ENCODE measurements around the gene HNRNPM. TPM values are rescaled to one million over a fixed set of nuclear protein-coding genes. Genes with fewer than 3 reads are reported as not detected.
"Not testable (repeated sequence)": the region's sequence is repeated elsewhere in the genome, so short reads cannot be mapped to it uniquely, and the experiment has no call there.

Gene HNRNPM
- total RNA-seq, 1 donor, result 174 TPM

DNA sequence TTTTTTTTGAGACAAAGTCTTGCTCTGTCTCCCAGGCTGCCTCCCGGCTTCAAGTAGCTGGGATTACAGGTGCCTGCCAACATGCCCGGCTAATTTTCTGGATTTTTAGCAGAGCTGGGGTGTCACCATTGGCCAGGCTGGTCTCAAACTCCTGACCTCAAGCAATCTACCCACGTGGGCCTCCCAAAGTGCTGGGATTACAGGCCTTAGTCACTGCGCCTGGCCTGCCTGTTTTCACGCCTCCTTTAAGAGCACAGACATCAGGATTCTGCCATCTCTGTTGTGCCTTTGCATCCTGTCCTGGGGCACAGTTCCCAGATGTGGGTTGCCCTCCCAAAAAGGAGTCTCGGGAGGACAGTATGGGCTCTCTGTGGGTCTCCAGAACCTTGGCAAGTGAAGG lies 60.1 kb downstream of the HNRNPM start:
- no peak for DNase-seq (ENCODE audit: low read depth in 2 of 3, low spot score in 2 of 3)

DNA sequence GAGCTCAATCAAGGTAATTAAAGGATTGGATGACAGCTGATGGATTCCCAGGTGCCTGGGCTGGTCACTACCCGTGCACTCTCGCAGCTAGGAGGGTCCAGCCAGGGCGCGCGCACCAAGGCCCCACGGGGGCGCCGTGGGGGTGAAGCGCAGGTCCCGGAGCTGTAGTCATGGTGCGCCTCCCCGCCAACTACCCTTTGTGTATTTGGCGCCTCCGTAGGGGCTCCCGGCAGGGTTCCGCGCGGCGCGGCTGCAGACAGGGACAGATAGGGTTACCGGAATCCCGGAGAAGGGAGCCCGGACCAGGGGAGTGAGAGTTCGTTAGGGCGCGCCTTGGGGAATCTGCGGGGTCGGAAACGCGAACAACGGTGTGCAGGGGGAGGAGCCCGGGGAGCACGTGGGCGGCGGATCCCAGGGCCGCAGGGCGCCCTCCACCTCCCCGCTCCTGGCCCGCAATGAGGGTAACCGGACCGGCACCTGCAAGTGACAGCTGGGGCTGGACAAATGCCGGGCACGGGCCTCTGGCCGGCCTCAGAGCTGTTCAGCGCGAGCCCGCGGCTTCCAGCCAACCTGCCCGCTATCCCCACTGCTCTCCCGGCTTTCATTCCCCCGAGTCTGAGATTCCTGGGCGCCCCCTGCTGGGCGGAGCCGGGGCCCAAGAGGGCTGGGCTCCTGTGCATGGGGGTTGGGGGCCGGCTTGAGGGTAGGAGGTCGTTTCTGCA lies 61.1 kb downstream of the HNRNPM start:
- peak in 2 of 3 donors; percentile 50 to 72 for DNase-seq (ENCODE audit: low read depth in 2 of 3, low spot score in 2 of 3)

DNA sequence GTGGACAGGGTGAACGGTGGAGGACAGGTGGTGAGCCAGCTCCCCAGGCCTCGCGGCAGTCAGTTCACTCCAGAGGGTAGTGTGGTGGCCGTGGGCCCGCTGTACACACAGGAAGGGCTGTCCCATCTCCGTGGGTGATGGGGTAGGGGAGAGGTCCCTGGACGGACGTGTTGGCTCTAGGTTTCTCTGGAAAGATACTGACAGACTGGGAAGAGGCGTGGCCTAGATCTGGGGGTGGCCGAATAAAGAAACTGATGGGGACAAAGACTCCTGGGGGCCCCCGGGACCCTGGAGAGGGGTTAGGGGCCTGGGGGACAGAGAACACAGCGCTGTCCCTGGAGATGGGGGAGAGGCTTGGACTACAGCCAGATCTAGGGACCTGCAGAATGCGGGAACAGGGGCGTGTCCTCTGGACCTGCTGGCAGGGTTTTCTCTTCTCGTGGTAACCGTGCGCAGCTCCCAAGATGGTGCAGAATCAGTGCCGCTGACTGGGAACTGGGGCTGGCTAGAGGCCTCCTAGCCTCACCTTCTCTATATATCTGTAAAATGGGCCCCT lies 61.7 kb downstream of the HNRNPM start:
- DNase-seq (ENCODE audit: low read depth in 2 of 3, low spot score in 2 of 3), result no peak

DNA sequence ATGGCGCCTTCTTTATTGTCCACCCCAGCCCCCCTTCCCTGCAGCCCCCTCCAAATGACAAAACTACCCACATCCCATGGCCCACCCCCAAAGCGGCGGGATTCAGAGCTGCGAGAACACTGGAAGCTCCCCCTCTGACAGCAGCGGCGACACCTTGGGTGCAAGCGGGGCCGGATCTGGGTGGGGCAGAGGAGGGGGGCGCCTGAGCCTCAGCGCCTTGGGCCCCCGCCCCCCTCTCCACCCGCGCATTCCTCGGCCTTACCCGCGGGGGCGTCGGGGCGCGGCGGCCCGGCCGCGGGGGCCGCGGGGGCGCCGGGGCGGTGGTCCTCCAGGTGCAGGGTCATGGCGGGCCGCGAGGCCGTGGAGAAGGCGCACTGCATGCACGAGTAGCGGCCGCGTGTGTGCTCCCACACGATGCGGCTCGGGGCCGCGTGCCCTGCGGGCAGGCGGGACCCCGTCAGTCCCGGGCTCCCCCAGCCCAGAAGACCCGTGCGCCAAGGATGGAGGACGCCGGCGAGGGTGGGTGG lies 65.9 kb downstream of the HNRNPM start:
- DNase-seq (ENCODE audit: low read depth in 2 of 3, low spot score in 2 of 3), result no peak

DNA sequence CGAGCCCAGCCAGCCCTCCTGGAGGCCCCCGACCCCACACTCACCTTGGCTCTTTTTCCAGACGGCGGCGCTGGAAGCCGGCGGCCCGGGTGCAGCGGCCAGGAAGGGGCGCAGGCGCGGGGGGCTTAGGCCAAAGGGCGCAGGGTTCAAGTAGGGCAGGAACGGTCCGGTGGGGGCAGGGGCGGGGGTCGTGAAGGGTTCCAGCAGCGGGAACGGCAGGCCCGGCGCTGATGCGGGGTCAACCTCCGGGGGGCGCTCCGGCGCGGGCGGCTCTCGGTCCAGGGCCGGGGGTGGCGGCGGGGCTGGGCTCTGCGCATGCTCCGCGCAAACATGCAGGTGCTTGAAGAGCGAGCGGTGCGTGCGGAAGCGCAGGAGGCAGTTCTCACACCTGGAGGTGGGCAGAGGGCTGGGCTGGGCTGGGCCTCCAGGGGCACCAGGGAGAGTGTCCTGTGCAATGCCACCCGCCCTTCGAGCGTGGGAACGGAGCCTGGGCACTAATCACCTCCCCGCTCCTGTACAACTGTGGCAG lies 66.9 kb downstream of the HNRNPM start:
- no peak for DNase-seq (ENCODE audit: low read depth in 2 of 3, low spot score in 2 of 3)

DNA sequence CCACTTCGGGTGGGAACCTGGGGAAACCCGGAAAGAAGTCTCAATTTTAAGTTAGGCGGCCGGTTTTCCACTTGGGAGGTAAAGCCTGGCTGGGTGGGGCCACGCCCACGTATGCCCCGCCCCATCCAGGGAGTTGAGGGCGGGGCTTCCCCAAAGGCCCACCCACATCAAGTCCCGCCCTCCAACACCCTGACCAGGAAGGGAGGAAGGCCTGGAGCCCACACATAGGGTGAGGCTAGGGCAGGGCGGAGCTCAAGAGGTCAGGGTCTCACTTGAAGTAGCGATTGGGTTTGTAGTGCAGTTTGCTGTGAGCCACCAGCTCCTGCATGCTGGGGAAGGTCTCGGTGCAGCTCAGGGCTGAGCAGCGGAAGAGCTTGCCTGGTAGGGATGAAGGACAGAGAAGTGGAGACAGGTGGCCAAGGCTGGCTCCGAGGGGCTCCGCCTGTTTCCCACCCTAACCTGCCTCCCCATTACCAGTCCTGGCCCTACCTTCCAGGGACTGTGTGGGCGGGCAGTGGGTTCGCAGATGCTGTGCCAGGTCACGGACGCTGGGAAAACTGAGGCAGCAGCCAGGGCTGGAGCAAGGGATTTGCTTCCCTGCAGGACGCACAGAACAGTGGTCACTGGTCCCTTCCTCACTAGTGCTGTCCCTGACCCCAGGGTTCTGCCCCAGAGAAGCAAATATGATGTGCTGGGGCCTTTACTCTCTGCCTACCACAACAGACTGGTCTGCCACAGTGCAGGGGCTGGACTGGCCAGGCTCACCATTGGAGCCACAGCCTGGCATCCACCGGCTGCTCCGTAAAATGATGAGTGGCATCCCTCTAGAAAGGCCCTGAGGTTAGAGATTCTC lies 67.6 kb downstream of the HNRNPM start:
- no peak for DNase-seq (ENCODE audit: low read depth in 2 of 3, low spot score in 2 of 3)

DNA sequence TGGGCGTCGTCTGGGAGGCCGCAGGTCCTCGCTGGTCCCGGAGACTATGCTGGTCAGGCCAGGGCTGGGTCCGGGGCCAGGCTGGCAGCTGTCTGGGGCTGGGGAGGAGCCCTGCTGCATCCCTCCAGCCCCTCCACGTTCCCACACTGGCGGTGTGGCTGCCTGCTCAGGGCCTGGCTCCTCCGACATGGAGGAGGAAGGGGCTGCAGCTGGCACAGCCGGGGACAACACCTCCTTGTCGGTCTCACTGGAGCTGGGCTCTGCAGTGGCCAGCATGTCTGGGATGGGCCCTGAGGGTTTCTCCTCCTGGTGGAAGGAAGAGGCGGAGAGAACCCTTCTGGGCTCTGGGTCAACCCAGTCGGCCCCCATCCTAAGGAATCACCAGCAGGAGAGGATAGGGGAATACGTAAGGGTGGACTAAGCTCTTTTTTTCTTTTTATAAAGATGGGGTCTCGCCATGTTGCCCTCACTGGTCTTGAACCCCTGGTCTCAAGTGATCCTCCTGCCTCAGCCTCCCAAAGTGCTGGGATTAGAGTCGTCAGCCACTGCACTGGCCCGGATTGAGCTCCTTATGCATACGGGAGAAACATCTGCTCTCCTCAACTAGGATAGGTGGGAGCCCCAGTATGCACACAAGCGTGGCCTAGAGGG lies 68.4 kb downstream of the HNRNPM start:
- no peak for DNase-seq (ENCODE audit: low read depth in 2 of 3, low spot score in 2 of 3)

DNA sequence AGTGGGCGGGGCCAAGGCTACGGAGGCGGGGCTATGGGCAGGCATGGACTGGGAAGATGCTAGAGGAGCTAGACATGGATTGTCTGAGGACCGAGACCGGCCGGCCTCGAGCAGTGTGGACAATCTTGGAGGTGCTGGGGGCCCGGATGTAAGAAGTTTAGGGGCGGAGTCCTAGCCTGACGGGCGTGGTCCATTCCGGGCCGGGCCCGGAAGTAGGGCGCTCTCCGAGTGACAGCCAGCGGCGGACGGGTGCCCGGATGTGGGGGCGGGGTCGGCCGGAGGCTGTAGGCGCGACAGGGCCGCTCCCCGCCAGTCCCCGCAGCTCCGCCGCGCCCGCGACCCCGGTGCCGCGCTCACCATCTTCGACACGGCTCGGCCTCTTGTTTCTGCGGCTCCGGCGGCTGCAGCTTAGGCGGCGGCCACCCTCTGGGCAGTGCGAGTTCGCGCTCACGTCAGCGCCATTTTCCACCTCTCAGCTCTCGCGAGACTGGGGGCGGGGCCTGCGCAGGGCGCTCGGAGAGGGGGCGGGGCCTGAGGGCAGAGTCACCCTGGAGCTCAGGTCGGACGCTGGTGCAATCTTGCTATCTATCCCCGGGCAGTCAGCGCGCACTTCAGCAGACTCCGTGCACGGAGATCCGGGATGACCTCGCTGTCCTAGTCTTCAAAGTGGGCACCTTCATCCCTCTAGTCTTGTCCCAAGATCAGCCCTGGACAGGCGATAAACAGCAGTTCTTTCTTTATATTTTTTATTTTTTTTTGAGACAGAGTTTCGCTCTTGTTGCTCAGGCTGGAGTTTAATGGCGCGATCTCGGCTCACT lies 69.1 kb downstream of the HNRNPM start, which contains the start of gene ZNF414:
Gene ZNF414 (minus strand): TSS at position 481 of the 818 bp plus-strand sequence. CDS start 121 bp downstream, at position 360.
- peak; percentile 94 to 99 (median 95) for DNase-seq (ENCODE audit: low read depth in 2 of 3, low spot score in 2 of 3)

DNA sequence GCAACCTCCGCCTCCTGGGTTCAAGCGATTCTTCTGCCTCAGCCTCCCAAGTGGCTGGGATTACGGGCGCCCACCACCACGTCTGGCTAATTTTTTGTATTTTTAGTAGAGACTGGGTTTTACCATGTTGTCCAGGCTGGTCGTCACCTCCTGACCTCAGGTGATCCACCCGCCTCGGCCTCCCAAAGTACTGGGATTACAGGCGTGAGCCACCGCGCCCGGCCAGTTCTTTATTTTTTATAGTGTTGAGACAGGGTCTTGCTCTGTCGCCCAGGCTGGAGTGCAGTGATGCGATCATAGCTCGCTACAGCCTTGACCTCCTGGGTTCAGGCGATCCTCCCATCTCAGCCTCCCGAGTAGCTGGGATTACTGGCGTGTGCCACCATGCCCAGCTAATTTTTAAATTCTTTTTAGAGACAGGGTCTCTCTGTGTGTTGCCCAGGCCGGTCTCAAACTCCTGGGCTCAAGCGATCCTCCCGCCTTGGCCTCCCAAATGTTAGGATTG lies 69.8 kb downstream of the HNRNPM start:
- not testable (repeated sequence) for DNase-seq (ENCODE audit: low read depth in 2 of 3, low spot score in 2 of 3)

DNA sequence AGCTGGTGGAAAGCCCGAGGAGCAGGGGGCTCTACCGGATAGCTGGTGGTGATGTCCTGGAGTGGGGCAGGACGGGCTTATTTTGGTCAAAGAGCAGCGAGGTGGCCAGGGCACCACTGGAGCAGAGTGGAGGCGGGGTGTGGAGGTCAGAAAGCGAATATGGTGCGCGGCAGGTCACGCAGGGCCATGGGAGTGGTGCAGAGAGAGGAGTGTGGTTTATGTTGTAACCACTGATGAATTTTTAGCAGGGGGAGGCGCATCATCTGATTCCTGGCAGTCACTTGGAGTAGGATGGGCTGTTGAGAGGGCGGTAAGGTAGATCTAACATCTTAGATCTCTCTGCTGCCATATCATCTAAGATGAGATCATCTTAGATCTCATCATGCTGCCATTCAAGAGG lies 70.5 kb downstream of the HNRNPM start:
- peak in 1 of 3 donors; percentile 33 for DNase-seq (ENCODE audit: low read depth in 2 of 3, low spot score in 2 of 3)

DNA sequence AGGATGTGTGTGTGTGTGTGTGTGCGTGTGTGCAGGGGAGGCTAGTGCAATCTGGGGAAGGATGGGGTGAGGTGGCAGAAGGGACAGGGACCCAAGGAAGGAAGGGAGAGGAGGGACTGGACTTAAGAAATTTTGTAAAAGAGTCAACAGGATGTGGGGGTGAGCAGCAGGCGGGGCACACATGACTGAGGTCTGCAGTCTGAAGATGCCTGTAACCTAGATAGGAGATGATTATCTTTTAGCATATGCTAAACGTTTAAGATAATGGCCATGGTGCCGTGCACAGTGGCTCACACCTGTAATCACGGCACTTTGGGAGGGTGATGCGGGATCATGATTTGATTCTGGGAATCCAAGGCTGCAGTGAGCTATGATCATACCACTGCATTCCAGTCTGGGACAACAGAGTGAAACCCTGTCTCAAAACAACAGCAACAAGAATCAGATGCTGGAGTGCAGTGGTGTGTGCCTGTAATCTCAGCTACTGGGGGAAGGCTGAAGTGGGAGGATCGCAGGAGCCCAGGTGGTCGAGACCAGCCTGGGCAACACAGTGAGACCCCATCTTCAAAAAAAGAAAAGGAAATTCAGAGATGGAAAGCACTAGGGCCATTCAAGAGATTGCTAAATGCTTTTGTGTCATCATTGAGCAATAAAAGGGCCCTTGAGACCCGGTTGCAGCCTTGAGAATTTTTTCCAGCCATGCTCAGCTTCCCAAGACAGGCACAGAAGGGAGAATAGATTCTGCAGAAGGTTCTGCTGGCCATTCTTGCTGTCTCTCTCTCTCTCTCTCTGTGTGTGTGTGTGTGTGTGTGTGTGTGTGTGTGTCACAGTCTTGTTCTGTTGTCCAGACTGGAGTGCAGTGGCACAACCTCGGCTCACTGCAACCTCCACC lies 73.0 kb downstream of the HNRNPM start:
- DNase-seq (ENCODE audit: low read depth in 2 of 3, low spot score in 2 of 3), result peak; percentile 25 to 43 (median 39)

DNA sequence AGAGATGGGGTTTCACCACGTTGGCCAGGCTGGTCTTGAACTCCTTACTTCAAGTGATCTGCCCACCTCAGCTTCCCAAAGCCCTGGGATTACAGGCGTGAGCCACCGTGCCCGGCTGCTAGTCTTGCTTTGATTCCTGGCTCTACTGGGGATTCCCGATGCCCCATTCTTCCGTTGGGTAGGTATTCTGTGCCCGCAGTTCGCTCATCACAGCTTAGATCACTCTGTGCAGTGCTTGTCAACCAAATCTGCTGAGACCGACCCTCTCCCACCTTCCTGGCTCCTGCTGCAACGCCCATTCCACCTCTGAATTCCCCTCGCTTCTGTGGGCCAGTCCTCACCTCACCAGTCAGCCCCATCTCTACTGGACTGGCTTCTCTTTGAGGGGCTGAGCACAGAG lies 73.8 kb downstream of the HNRNPM start:
- DNase-seq (ENCODE audit: low read depth in 2 of 3, low spot score in 2 of 3), result no peak

DNA sequence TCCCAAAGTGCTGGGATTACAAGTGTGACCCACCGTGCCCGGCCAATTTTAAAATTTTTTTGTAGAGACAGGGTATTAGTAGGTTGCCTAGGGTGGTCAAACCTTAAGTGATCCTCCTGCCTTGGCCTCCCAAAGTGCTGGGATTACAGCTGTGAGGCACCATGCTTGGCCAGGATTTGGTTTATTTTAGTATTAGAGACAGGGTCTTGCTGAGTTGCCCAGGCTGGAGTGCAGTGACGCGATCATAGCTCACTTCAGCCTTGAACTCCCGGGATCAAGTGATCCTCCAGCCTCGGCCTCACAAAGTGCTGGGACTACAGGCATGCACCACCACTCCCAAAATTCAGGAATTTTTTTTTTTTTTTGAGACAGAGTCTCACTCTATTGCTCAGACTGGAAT lies 74.6 kb downstream of the HNRNPM start:
- DNase-seq (ENCODE audit: low read depth in 2 of 3, low spot score in 2 of 3), result no peak

DNA sequence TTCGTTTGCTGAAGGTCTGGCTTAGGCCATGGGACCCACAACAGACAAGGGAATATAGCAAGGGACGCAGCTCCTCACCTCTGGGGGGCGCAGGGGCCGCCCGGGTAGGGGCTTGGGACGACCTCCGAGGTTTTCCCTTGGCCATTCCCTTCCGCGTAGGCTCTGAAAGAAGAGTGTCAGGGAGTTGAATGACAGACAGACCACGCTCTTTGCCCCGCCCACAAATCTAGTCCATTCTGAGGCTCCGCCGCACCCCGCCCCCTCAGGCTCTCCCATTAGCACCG lies 80.6 kb downstream of the HNRNPM start:
- no peak for DNase-seq (ENCODE audit: low read depth in 2 of 3, low spot score in 2 of 3)

DNA sequence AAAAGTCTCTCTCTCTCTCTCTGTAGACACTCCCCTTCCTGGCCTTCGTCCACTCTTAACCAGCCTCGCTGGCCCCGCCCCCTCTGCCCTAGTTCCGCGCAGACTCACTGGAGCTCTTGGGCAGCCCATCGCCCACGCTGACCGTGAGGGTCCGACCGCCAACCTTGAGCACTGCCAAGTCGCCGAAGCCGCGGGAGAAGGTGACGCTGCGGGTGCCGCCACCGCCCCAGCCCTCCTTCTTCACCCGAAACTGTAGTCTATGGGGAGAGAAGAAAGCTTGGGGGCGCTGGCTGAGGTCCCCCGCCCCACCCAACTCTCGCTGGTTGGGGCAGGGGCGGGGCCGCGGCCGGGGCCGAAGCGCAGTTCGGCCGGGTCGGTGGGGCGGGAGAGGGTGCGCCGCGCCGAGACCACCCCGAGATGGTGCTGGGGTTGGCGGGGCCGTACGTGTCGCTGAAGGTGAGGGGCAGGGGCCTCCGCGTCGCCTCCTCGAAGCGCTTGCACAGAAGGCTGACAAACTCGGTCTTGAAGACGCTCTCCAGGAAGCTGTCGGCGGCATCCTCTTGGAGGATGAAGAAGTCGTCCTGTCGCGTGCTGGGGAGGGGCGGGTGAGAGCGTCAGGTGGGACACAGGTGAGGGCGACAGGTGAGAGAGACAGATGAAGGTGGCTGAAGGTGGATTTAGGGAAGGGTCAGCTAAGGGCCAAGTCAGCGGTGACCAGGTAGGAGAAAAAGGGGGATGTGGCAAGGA lies 81.7 kb downstream of the HNRNPM start:
- DNase-seq (ENCODE audit: low read depth in 2 of 3, low spot score in 2 of 3), result no peak

DNA sequence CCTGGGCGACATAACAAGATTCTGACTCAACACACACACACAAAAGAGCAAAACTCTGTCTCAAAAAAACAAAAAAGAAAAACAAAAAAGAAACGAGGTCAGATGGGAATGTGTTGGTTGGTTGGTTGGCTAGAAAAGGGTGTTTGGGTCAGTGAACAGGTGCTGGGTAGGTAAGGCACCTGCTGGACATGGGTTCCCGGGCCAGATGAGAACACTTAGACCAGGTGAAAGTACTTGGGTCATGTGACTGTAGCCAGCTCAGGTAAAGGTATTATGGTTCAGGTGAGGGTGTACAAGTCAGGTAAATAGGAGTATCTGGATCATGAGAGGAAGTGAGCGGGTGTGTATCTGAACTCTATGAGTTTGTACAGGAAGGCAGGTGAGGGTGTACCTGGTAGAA lies 83.7 kb downstream of the HNRNPM start:
- no peak for DNase-seq (ENCODE audit: low read depth in 2 of 3, low spot score in 2 of 3)

DNA sequence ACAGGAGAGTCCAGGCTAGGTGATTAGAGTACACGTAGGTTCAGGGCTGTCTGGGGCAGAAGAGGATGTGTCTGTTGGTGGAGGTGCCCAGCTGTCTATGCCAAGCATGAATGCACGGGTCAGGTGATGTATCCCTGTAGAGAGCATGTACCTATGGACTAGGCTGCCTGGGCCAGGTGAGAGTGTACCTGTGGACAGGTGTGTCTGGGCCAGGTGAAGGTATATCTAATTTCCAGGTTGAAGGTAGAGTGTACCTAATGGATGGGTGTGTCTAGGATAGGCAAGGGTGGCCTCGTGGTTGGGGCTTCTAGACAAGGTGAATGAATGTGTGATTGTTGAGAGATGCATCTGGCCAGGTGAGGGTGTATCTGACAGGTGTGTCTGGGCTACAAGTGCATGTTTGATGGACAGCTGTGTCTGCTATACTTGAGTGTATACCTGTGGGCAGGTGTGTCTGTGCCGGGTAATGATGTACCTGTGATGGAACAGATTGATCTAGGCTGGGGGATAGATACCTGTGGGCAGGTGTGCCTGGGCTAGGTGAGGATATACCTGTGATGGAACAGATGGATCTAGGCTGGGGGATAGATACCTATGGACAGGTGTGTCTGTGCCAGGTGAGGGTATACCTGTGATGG lies 84.7 kb downstream of the HNRNPM start:
- no peak for DNase-seq (ENCODE audit: low read depth in 2 of 3, low spot score in 2 of 3)

All from hematopoietic multipotent progenitor cell (in vitro differentiated cells).